Measurements from ENCODE around the gene GTF3C2. TPM values are rescaled to one million over a fixed set of nuclear protein-coding genes. Genes with fewer than 3 reads are reported as not detected.
"Not testable (repeated sequence)": the region's sequence is repeated elsewhere in the genome, so short reads cannot be mapped to it uniquely, and the experiment has no call there.

GTF3C2 gene
- total and polyA plus RNA-seq, 8 donors = 45.2 to 71.7 (median 66.5) TPM

- intact Hi-C loops (cut with DNase I) = no loop called here
- Histone ChIP-seq H3K9me3 (no peaks in the 10 kb centered on the region), H3K36me3 (peaks cover 0 to 28% of the 10 kb centered on the region in 2 donors), H3K27me3 (peaks cover 32 to 48% of the 10 kb centered on the region in 2 donors), H3K4me3 (no peak overlapping the region), H3K27ac (no peak overlapping the region), H3K4me1 (peaks cover 0 to 32% of the 10 kb centered on the region in 2 donors)
- no peak for DNase-seq
- no peak for ATAC-seq
- TF ChIP-seq CTCF (IDR thresholded peaks at IDR 0.05) = no peak
These were observed 50.4 kb downstream of the GTF3C2 start for GRCh38 chr2:27306136-27306535.

GRCh38 chr2:27305516-27305915 lies 51.0 kb downstream of the GTF3C2 start:
- Histone ChIP-seq H3K27me3 (peaks cover 32 to 48% of the 10 kb centered on the region in 2 donors), H3K36me3 (peaks cover 0 to 24% of the 10 kb centered on the region in 2 donors), H3K4me1 (peaks cover 0 to 32% of the 10 kb centered on the region in 2 donors), H3K4me3 (no peak overlapping the region), H3K27ac (no peak overlapping the region), H3K9me3 (no peaks in the 10 kb centered on the region)
- no peak for TF ChIP-seq CTCF (IDR thresholded peaks at IDR 0.05)
- no peak for ATAC-seq
- no peak for DNase-seq
- intact Hi-C loops (cut with DNase I) = no loop called here

GRCh38 chr2:27304488-27305240 lies 51.9 kb downstream of the GTF3C2 start:
- Histone ChIP-seq H3K9me3 (no peaks in the 10 kb centered on the region), H3K4me1 (peaks cover 0 to 32% of the 10 kb centered on the region in 2 donors), H3K36me3 (peaks cover 0 to 16% of the 10 kb centered on the region in 2 donors), H3K4me3 (no peak overlapping the region), H3K27ac (no peak overlapping the region), H3K27me3 (peaks cover 32 to 48% of the 10 kb centered on the region in 2 donors)
- intact Hi-C loops (cut with DNase I) = no loop called here
- DNase-seq (no peak), ATAC-seq (no peak)
- no peak for TF ChIP-seq CTCF (IDR thresholded peaks at IDR 0.05)

GRCh38 chr2:27303093-27304025 lies 53.2 kb downstream of the GTF3C2 start:
- Histone ChIP-seq H3K4me3 (peak overlapping the region; percentile 31), H3K4me1 (peaks cover 0 to 32% of the 10 kb centered on the region in 2 donors), H3K9me3 (no peaks in the 10 kb centered on the region), H3K27me3 (peaks cover 27 to 41% of the 10 kb centered on the region in 2 donors), H3K27ac (no peak overlapping the region), H3K36me3 (peaks cover 0 to 4% of the 10 kb centered on the region in 2 donors)
- intact Hi-C loops (cut with DNase I) = no loop called here
- peak; percentile 85 to 92 for TF ChIP-seq CTCF (IDR thresholded peaks at IDR 0.05)
- DNase-seq = no peak
- peak; percentile 89 for ATAC-seq

- ATAC-seq = not testable (repeated sequence)
These were observed 56.0 kb downstream of the GTF3C2 start for GRCh38 chr2:27300606-27301005.

More at GRCh38 chr2:27300606-27301005, 56.0 kb downstream of the GTF3C2 start:
- Histone ChIP-seq H3K27me3 (peaks cover 0 to 14% of the 10 kb centered on the region in 2 donors), H3K4me1 (peaks cover 0 to 13% of the 10 kb centered on the region in 2 donors)
- DNase-seq; H3K4me3 ChIP-seq; H3K36me3 ChIP-seq; H3K27ac ChIP-seq; intact Hi-C loops (cut with DNase I); H3K9me3 ChIP-seq: not testable (repeated sequence)

All from left lung (tissue), 10 donors.